NCI-H2107 treated with DMSO at 0.1 percent for 48 hours (cell line): ENCODE results near the gene CELA3A.
"Not testable (repeated sequence)": the region's sequence is repeated elsewhere in the genome, so short reads cannot be mapped to it uniquely, and the experiment has no call there.

Experiments
- DNase-seq: peaks from one replicate; lab custom pipeline; 2025; ENCODE audit not compliant: unreplicated experiment; lab: John Stamatoyannopoulos, UW

Gene CELA3A

GRCh38 chr1:22001409-22001808 is at the start of gene CELA3A:
Gene CELA3A (plus strand): TSS chr1:22001657. CDS start chr1:22001675, 18 bp downstream.
- DNase-seq = no peak

GRCh38 chr1:21952786-21953520 is 48.5 kb upstream of the CELA3A start:
- no peak for DNase-seq

- DNase-seq = no peak
Observed at GRCh38 chr1:21955058-21955457, 46.4 kb upstream of the CELA3A start.

- DNase-seq = no peak
Observed at GRCh38 chr1:21955501-21956281, 45.8 kb upstream of the CELA3A start.

GRCh38 chr1:21956720-21957552 is 44.5 kb upstream of the CELA3A start:
- DNase-seq = no peak

- DNase-seq = no peak
Observed at GRCh38 chr1:21961337-21961736, 40.1 kb upstream of the CELA3A start.

- DNase-seq = no peak
Observed at GRCh38 chr1:21961799-21962198, 39.7 kb upstream of the CELA3A start.

GRCh38 chr1:21963477-21964217 is 37.8 kb upstream of the CELA3A start:
- peak; percentile 36 for DNase-seq

GRCh38 chr1:21966247-21967000 is 35.0 kb upstream of the CELA3A start:
- DNase-seq = no peak

GRCh38 chr1:21967216-21967615 is 34.2 kb upstream of the CELA3A start:
- DNase-seq = not testable (repeated sequence)

GRCh38 chr1:21969066-21969465 is 32.4 kb upstream of the CELA3A start:
- not testable (repeated sequence) for DNase-seq

GRCh38 chr1:21970523-21970922 is 30.9 kb upstream of the CELA3A start:
- not testable (repeated sequence) for DNase-seq

- not testable (repeated sequence) for DNase-seq
Observed at GRCh38 chr1:21972973-21973441, 28.4 kb upstream of the CELA3A start.

- DNase-seq = not testable (repeated sequence)
Observed at GRCh38 chr1:21973948-21974347, 27.5 kb upstream of the CELA3A start.

GRCh38 chr1:21974699-21975098 is 26.8 kb upstream of the CELA3A start:
- not testable (repeated sequence) for DNase-seq

- DNase-seq = not testable (repeated sequence)
Observed at GRCh38 chr1:21975296-21975695, 26.2 kb upstream of the CELA3A start.

- DNase-seq = not testable (repeated sequence)
Observed at GRCh38 chr1:21976703-21977239, 24.7 kb upstream of the CELA3A start, which contains the start of gene CELA3B. Gene CELA3B (plus strand): TSS chr1:21977022. CDS start chr1:21977040, 18 bp downstream.

- not testable (repeated sequence) for DNase-seq
Observed at GRCh38 chr1:21978209-21978608, 23.2 kb upstream of the CELA3A start.

GRCh38 chr1:21980515-21981220 is 20.8 kb upstream of the CELA3A start:
- DNase-seq = not testable (repeated sequence)
